Epithelial cell of proximal tubule (primary cell): ENCODE data around the gene HCK. TPM values are rescaled to one million over a fixed set of nuclear protein-coding genes. Genes with fewer than 3 reads are reported as not detected.

Experiments
- DNase-seq: peaks from one replicate; pipeline ENCODE4 v3.0.0-alpha.2; 2011; ENCODE audit warnings: low read depth
- H3K4me3 ChIP-seq: 2 replicates; pipeline ENCODE4 v1.5.1; 2011; ENCODE audit warnings: low read depth, mild to moderate bottlenecking, low read length
- CTCF ChIP-seq: conservative IDR thresholded peaks from 2 replicates; pipeline ENCODE4 v1.5.1; 2012; ENCODE audit warnings: low read depth, mild to moderate bottlenecking, low read length
- total RNA-seq: library from RNA; depleted of rRNA; stranded (reverse); fragments of >200 nt; gene quantifications from 2 replicates; pipeline ENCODE4 v1.2.3, GENCODE V29; 2015

HCK gene
- total RNA-seq, 1 donor from 2014 or later: not detected

GRCh38 chr20:32051720-32052089, 337 bp upstream of the HCK start:
- TF ChIP-seq CTCF: no peak
- H3K4me3 ChIP-seq: no peak overlapping the region
- no peak for DNase-seq

GRCh38 chr20:32052778-32053362, 828 bp downstream of the HCK start:
- TF ChIP-seq CTCF: no peak
- no peak for DNase-seq
- H3K4me3 ChIP-seq: no peak overlapping the region

- no peak for TF ChIP-seq CTCF
- DNase-seq: no peak
- no peak overlapping the region for H3K4me3 ChIP-seq
These were observed 1.6 kb downstream of the HCK start for GRCh38 chr20:32053648-32054047.

GRCh38 chr20:32056708-32057483, 4.9 kb downstream of the HCK start:
- H3K4me3 ChIP-seq: no peak overlapping the region
- DNase-seq: no peak
- no peak for TF ChIP-seq CTCF

- no peak for DNase-seq
- H3K4me3 ChIP-seq: no peak overlapping the region
- TF ChIP-seq CTCF: no peak
These were observed 5.7 kb downstream of the HCK start for GRCh38 chr20:32057656-32058184.

GRCh38 chr20:32059189-32059588, 7.1 kb downstream of the HCK start:
- TF ChIP-seq CTCF: no peak
- DNase-seq: no peak
- no peak overlapping the region for H3K4me3 ChIP-seq

- TF ChIP-seq CTCF: no peak
- DNase-seq: no peak
- no peak overlapping the region for H3K4me3 ChIP-seq
These were observed 10.7 kb downstream of the HCK start for GRCh38 chr20:32062776-32063170.
